ENCODE measurements around the gene S1PR3. TPM values are rescaled to one million over a fixed set of nuclear protein-coding genes. Genes with fewer than 3 reads are reported as not detected.

S1PR3 gene
- total RNA-seq, 1 experiment from 2014 or later: 42.9 TPM

DNA sequence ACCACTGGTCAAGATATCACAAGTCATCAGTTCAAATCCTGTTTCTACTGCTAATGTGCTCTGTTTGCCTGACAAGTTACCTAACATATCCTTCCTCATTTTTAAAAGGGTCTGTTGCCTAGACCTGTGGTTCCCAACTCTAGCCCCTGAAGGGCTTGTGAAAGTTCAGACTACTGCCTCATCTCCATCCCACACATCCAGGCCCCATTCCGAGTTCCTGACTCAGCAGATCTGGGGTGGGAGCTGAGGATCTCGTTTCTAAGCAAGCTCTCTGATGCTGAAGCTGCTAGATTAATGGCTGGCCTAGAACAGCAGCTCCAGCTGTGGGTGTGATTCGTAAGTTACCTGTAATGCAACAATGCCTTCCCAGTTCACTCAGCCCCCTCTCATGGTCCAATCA, 32.5 kb downstream of the S1PR3 start:
- DNase-seq (ENCODE audit: low spot score): no peak
- ChIA-PET CTCF (no interaction called here), POLR2A (ENCODE audit: low non-redundant PET) (no interaction called here)
- no peak overlapping the region for H3K27ac ChIP-seq (ENCODE audit: low read depth, low read length, poor library complexity, severe bottlenecking)
- H3K4me3 ChIP-seq (ENCODE audit: low read depth, low read length, poor library complexity, severe bottlenecking): no peak overlapping the region
- intact Hi-C loops (cut with micrococcal nuclease; ENCODE audit: unreplicated experiment): no loop called here
- H3K4me1 ChIP-seq (ENCODE audit: insufficient read depth, low read length, poor library complexity, severe bottlenecking): no peaks in the 10 kb centered on the region
- no peaks in the 10 kb centered on the region for H3K9me3 ChIP-seq (ENCODE audit: low read depth, low read length, poor library complexity, severe bottlenecking)
- TF ChIP-seq, protein P1, sequence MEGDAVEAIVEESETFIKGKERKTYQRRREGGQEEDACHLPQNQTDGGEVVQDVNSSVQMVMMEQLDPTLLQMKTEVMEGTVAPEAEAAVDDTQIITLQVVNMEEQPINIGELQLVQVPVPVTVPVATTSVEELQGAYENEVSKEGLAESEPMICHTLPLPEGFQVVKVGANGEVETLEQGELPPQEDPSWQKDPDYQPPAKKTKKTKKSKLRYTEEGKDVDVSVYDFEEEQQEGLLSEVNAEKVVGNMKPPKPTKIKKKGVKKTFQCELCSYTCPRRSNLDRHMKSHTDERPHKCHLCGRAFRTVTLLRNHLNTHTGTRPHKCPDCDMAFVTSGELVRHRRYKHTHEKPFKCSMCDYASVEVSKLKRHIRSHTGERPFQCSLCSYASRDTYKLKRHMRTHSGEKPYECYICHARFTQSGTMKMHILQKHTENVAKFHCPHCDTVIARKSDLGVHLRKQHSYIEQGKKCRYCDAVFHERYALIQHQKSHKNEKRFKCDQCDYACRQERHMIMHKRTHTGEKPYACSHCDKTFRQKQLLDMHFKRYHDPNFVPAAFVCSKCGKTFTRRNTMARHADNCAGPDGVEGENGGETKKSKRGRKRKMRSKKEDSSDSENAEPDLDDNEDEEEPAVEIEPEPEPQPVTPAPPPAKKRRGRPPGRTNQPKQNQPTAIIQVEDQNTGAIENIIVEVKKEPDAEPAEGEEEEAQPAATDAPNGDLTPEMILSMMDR (conservative IDR thresholded peaks at IDR 0.05; ENCODE audit: low read depth, low read length): no peak
- no peak for TF ChIP-seq EZH2 (IDR thresholded peaks at IDR 0.05; ENCODE audit: borderline replicate concordance, low read depth, low read length, poor library complexity, severe bottlenecking)
- no TSS peak for BruUV-seq (replicated peaks)
- no peaks in the 10 kb centered on the region for H3K27me3 ChIP-seq (replicated peaks; ENCODE audit: insufficient read depth, low read depth, low read length, poor library complexity)
- H3K36me3 ChIP-seq (ENCODE audit: insufficient read depth, low read length, poor library complexity, severe bottlenecking): no peaks in the 10 kb centered on the region

DNA sequence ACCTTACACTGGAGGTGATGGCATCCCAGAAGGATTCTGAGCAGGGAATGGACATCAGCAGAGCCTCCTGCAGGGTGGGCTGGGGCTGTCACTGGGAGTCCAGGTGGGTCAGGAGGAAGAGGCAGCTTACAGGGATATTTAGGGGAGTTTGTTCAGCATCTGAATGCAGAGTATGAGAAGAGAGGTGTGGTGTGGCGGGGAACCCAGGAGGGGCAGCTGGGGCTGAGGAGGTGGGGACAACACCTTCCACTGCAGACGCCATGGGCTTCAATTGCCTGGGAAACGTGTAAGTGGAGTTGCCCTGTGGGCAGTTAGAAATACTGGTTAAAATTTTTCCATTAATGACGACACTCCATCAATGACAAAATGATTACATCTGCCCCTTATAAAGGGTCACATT, 33.5 kb downstream of the S1PR3 start:
- H3K9me3 ChIP-seq (ENCODE audit: low read depth, low read length, poor library complexity, severe bottlenecking): peaks cover 6% of the 10 kb centered on the region
- TF ChIP-seq EZH2 (IDR thresholded peaks at IDR 0.05; ENCODE audit: borderline replicate concordance, low read depth, low read length, poor library complexity, severe bottlenecking): no peak
- TF ChIP-seq, protein P1 (conservative IDR thresholded peaks at IDR 0.05; ENCODE audit: low read depth, low read length): no peak
- ChIA-PET POLR2A (ENCODE audit: low non-redundant PET) (no interaction called here), CTCF (no interaction called here)
- no peak overlapping the region for H3K27ac ChIP-seq (ENCODE audit: low read depth, low read length, poor library complexity, severe bottlenecking)
- no peaks in the 10 kb centered on the region for H3K4me1 ChIP-seq (ENCODE audit: insufficient read depth, low read length, poor library complexity, severe bottlenecking)
- intact Hi-C loops (cut with micrococcal nuclease; ENCODE audit: unreplicated experiment): no loop called here
- H3K4me3 ChIP-seq (ENCODE audit: low read depth, low read length, poor library complexity, severe bottlenecking): no peak overlapping the region
- BruUV-seq (replicated peaks): no TSS peak
- H3K36me3 ChIP-seq (ENCODE audit: insufficient read depth, low read length, poor library complexity, severe bottlenecking): no peaks in the 10 kb centered on the region
- DNase-seq (ENCODE audit: low spot score): no peak
- no peaks in the 10 kb centered on the region for H3K27me3 ChIP-seq (replicated peaks; ENCODE audit: insufficient read depth, low read depth, low read length, poor library complexity)

DNA sequence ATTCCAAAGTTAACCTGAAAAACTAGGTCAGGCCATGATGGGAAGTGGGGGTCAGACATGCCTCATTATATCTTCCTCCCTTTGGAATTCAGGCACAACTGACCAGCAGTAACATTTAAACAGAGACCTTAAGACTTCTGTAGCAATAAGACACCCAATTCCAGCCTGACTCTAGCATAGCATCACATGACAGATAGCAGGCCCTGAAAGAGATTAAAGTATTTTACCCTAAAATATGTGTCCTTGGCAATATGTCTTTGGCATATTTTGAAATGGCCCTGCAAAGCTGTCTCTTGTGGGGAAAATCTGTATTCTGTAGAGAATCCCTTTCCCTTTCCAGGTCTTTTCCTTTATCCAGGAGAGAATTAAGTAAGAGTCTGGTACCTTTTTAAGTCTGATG, 34.3 kb downstream of the S1PR3 start:
- Histone ChIP-seq H3K27me3 (replicated peaks; ENCODE audit: insufficient read depth, low read depth, low read length, poor library complexity) (no peaks in the 10 kb centered on the region), H3K9me3 (ENCODE audit: low read depth, low read length, poor library complexity, severe bottlenecking) (peaks cover 10% of the 10 kb centered on the region), H3K36me3 (ENCODE audit: insufficient read depth, low read length, poor library complexity, severe bottlenecking) (no peaks in the 10 kb centered on the region), H3K4me1 (ENCODE audit: insufficient read depth, low read length, poor library complexity, severe bottlenecking) (no peaks in the 10 kb centered on the region), H3K27ac (ENCODE audit: low read depth, low read length, poor library complexity, severe bottlenecking) (no peak overlapping the region), H3K4me3 (ENCODE audit: low read depth, low read length, poor library complexity, severe bottlenecking) (no peak overlapping the region)
- intact Hi-C loops (cut with micrococcal nuclease; ENCODE audit: unreplicated experiment): no loop called here
- CTCF ChIA-PET: no interaction called here
- no TSS peak for BruUV-seq (replicated peaks)
- TF ChIP-seq EZH2 (IDR thresholded peaks at IDR 0.05; ENCODE audit: borderline replicate concordance, low read depth, low read length, poor library complexity, severe bottlenecking): no peak
- TF ChIP-seq, protein P1 (conservative IDR thresholded peaks at IDR 0.05; ENCODE audit: low read depth, low read length): no peak
- no peak for DNase-seq (ENCODE audit: low spot score)
- POLR2A ChIA-PET (ENCODE audit: low non-redundant PET): no interaction called here
